GM21786 (cell line): ENCODE results near the gene MIPOL1.
"Not testable (repeated sequence)": the region's sequence is repeated elsewhere in the genome, so short reads cannot be mapped to it uniquely, and the experiment has no call there.

ENCODE experiments used
- ATAC-seq: cut with Tn5 transposase; IDR thresholded peaks from one replicate; pipeline ENCODE4 v1.9.1; 2021; ENCODE audit not compliant: unreplicated experiment

Gene MIPOL1

DNA sequence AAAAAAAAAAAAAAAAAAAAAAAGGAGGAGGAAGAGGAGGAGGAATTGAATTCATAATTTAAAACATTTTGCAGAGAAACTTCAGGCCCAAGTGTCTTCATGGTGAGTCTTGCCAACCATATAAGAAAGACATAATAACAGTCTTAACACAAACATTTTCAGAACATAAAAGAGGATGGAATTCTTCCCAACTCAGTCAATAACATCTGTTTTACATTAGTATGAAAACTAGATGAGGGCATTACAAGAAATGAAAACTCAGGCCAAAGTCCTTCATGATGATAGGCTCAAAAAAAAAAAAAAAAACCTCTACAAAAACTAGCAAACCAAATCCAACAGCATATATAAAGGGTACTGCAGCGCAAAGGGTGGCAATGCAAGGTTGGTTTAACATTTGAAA, 245.7 kb downstream of the MIPOL1 start:
- no peak for ATAC-seq

DNA sequence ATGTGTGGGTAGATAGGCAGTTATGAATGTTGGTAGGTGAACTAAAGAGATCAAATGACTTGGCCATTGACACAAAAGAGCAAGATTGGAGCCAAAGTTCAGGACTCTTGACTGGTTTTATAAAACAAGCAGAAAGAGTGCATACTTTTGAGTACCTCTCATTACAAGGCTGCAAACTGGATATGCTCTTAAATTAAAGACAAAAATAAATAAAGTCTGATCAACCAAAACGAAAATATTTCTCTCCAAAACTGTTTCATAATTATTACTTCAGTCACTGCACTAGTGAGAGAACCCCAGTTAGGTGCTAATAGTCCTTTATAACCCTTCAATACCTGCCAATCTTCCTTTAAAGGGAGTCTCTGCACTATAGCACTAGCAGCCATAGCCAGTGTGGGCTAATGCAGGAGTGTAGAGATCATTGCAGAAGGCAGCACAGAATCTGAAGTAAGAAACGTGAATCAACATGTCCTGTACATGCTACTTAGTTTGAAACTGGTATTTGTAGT, 250.2 kb downstream of the MIPOL1 start:
- no peak for ATAC-seq

DNA sequence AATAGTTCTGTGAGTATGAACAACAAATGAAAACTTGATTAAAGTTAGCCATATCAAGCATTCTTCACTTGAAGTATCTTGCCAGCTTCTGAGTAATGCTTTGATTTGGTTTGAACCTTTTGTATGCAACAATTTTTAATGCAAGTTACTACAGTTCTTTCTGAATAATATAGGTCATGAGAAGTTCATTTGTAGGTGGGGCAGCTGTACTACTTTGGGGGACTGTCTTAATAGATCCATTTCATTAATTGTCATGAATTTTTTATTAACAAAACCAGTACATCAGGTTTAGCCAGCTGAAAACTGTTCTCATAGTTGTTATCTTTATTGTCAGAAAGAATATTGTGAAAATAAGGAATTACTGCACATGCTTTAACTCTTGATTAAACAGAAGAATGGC, 254.6 kb downstream of the MIPOL1 start:
- ATAC-seq, result no peak

DNA sequence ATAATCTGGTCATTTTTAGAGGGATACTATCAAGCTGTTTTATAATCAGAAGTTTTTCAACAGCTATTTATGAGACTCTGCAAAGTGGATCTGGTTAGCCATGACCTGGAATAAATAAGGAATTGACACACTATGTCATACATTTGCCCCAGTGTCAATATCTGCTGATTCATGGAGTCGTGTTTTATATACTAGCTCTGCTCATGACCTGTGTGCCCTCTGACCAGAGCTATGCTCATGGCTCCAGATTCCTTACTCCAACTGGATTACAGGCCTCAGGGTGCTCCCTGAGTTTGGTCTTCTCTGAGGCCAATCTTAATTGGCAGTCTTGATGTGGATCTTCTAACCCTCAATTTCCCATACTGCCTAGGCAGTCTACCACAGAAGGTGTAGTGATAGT, 256.2 kb downstream of the MIPOL1 start:
- no peak for ATAC-seq

DNA sequence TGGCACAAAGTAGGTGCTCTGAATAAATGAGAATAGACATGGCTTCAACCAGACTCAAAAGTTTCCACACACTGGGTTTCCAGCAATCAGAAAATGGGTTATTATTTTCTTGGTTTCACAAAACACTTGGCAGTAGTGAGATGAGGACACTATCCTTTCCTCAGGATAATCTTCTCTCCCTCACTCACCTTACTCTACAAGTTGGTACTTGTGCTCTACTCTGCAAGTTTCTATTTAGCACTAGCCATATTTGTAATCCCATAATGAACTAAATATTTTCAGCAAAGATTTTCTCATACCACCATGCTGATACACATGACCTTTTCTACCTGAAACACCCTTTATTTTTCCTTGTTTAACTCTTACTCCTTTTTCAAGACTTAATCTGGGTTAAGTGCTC, 259.6 kb downstream of the MIPOL1 start:
- no peak for ATAC-seq

DNA sequence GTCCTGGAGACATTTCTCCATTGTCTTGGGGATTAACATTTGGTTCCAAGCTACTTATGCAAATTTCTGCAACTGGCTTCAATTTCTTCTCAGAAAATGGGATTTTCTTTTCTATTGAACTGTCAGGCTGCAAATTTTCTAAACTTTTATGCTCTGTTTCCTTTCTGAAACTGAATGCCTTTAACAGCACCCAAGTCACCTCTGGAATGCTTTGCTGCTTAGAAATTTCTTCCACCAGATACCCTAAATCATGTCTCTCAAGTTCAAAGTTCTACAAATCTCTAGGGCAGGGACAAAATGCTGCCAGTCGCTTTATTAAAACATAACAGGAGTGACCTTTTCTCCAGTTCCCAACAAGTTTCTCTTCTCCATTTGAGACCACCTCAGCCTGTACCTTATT, 264.7 kb downstream of the MIPOL1 start:
- not testable (repeated sequence) for ATAC-seq

DNA sequence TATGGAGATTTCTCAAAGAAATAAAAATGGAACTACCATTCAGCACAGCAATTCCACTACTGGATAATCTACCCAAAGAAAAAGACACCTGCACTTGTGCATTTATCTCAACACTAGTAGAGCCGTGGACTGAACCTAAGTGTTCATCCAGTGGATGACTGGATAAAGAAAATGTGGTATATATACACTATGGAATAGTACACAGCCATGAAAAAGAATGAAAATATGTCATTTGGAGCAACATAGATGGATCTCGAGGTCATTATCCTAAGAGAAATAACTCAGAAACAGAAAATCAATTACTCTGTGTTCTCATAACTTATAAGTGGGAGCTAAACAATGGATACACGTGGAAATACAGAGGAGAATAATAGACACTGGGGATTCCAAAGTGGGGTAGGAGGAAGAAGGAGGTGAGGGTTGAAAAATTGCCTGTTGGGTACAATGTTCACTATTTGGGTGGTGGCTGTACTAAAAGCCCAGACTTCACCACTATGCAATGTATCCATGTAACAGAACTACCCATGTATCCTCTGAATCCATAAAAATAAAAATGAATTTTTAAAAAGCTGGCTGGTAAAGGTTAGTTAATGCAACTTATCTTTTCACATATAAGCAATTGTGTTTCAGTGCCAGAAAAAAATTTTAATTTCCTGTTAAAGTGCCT, 266.6 kb downstream of the MIPOL1 start:
- no peak for ATAC-seq

DNA sequence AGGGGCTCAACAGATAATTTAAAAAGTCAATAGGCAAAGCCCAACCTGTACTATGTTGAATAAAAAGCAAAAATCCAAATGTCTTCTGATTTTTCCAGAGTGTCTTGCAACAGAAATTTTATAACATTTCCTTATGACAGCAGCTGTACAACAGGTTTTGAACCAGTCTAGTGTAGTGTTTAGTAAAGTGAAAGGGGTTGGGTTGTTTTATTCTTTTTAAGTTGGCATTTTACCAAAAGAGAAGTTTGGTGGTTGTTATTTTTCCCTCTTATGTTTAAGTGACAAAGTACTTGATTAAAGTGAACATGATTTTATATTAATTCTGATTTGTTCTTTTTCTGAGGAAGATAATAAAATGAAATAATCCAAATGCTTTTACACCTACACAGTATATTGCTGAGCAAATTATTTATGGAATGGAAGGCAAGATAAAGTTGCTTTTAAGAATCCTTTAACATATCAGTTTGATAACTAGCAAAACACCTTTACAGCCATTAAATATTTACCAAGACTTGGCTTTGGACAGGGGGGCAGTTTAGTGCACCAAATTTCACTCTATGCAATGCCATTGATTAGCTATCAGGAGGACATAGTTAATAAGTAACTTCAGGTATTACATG, 268.4 kb downstream of the MIPOL1 start:
- no peak for ATAC-seq

DNA sequence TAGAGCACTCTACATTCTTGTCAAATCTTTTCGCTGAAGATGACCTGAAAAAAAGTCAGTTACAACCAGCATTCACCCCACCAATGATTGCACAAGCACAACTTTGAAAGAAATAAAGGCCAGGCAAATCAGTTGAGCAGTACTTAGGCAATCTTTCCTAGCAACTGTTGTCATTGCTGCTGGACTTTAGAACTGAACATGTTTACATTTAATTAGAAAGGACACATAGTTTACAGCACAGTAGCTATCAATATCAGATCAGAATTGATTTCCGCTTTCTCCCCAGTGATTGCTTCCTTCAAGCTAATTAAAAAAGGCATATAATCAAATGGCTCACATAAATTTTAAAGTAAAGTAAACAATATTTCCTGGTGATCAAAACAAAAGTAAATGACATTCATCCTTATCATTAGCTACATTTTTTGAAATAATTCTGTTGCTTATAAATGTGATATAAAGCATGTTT, 268.9 kb downstream of the MIPOL1 start:
- no peak for ATAC-seq

DNA sequence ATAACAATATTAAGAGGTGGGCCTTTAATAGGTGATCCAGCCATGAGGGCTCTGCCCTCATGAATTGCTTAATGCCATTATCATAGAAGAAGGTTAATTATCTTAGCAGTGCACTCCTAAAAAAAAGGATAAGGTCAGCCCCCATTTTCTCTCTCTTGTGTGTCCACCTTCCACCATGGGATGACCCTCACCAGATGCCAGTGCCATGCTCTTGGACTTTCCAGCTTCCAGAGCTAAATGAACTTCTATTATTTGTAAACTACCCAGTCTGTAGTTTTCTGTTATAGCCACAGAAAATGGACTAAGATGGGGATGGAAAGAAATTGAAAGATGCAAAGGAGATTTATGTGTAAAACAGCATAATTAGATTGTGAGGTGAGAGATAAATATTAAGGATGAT, 271.9 kb downstream of the MIPOL1 start:
- no peak for ATAC-seq

DNA sequence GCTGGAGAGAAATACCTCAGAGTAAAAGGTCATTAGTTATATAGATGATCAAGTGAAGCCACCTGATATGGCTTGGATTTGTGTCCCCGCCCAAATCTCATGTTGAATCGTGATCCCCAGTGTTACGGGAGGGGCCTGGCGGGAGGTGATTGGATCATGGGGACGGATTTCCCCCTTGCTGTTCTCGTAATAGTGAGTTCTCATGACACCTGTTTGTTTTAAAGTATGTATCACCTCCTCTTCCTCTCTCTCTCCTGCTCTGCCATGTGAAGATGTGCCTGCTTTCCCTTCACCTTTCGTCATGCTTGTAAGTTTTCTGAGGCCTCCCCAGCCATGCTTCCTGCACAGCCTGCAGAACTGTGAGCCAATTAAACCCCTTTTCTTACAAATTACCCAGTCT, 272.5 kb downstream of the MIPOL1 start:
- no peak for ATAC-seq

DNA sequence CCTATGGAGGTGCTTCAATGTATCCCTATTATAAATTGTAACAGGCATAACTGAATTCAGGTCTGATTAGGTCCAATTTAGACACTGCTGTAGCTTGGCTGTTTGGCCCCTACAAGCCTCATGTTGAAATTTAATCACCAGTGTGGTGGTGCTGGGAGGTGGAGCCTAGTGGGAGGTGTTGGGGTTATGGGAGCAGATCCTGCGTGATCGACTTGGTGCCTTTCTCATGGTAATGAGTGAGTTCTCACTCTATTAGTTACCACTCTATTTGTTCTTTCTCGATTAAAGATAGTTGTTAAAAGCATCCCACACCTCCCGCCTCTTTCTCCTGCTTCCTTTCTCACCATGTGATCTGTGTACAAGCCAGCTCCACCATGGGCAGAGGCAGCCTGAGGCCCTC, 275.2 kb downstream of the MIPOL1 start:
- ATAC-seq, result no peak

DNA sequence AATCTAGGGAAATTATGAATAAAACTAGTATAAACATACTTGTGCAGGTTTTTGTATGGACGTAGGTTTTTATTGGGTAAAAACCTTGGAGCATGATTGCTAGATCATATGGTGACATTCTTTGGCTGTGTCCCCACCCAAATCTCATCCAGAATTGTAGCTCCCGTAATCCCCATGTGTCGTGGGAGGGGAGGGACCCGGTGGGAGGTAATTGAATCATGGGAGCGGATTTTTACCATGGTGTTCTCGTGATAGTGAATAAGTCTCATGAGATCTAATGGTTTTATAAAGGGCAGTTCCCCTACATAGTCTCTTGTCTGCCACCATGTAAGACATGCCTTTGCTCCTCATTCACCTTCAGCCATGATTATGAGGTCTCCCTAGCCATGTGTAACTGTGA, 276.5 kb downstream of the MIPOL1 start:
- ATAC-seq, result no peak

DNA sequence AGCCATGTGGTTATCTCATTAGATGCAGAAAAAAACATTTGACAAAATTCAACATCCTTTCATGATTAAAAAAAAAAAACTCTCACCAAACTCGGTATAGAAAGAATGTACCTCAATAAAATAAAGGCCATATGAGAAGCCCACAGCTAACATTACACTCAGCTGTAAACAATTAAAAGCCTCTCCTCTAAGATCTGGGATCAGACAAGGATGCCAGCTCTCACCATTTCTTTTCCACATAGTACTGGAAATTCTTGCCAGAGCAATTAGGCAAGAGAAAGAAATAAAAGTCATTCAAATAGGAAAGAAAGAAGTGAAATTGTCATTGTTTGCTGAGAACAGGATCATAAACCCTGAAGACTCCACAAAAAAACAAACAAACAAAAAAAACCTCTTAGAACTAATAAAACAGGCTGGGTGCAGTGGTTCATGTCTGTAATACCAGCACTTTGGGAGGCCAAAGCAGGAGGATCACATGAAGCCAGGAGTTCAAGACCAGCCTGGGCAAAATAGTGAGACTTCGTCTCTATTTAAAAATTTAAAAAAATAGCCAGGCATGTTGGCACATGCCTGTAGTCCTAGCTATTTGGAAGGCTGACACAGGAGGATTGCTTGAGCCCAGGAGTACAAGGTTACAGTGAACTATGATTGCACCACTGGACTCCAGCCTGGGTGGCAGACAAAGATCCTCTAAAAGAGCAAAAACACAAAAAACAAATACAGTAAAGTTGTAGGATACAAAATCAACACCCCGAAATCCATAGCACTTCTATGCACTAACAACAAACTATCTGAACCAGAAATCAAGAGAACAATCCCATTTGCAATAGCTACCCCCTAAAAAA, 282.9 kb downstream of the MIPOL1 start:
- ATAC-seq, result no peak

DNA sequence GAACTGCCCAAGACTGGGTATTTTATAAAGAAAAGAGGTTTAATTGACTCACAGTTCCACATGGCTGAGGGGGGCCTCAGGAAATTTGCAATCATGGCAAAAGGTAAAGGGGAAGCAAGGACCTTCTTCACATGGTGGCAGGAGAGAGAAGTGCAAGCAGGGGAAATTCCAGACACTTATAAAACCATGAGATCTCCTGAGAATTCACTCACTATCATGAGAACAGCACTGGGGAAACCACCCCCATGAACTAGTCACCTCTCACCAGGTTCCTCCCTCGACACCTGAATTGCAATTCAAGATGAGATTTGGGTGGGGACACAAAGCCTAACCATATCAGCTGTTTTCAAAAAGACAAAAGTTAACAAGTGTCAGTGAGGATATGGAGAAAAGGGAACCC, 284.7 kb downstream of the MIPOL1 start:
- no peak for ATAC-seq

DNA sequence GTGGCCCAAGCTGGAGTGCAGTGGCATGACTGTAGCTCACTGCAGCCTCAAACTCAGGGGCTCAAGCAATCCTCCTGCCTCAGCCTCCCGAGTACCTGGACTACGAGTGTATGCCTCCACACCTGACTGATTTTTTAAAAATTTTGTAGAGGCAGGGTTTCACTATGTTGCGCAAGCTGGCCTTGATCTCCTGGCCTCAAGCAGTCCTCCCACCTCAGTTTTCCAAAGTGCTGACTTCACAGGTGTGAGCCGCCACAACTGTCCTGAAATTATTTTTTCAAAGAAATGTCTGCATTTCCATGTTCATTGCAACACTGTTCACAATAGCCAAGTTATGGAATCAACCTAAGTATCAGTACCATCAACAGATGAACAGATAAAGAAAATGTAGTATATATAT, 285.9 kb downstream of the MIPOL1 start:
- ATAC-seq, result no peak

DNA sequence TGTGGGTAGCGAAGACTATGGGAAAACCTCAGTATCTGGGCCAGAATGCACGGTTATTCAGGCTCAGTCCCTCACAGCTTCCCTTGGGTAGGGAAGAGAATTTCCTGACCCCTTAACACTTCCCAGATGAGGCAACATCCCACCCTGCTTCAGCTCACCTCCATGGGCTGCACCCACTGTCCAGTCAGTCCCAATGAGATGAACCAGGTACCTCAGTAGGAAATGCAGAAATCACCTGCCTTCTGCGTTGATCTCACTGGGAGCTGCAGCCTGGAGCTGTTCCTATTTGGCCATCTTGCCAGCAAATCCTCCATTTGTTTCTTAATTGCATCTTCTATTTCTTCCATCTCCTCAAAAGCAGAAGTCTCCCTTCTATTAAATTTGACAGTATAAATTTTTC, 292.9 kb downstream of the MIPOL1 start:
- ATAC-seq, result no peak

DNA sequence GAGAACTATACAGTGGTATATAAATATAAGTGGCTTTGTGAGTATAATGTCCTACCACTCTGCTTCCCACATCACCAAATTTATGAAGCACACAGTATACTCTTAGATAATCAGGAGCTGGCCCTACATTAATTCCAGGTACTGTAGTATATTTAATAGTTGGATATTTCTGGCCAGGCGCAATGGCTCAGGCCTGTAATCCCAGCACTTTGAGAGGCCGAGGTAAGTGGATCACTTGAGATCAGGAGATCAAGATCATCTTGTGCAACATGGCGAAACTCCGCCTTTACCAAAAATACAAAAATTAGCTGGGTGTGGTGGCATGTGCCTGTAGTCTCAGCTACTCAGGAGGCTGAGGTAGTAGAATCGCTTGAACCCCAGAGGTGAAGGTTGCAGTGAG, 293.3 kb downstream of the MIPOL1 start:
- ATAC-seq, result no peak

DNA sequence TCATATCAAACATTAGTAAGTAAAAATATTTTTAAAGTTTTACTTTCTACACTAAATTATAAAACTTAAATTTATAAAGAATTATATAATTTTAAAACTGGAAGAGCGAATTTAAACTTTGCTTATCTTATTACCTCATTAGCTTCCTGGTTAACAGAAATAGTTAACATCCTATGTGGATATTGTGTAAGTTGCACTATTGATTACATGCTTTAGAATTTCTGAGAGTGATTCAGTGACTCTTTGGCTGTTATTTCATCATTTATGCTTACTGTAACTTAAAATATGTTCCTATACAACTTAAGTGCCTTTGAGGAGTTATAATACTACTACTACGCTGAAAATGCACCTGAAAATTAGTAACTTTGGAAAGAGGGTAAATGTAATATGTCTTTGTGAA, 295.9 kb downstream of the MIPOL1 start:
- ATAC-seq, result no peak

DNA sequence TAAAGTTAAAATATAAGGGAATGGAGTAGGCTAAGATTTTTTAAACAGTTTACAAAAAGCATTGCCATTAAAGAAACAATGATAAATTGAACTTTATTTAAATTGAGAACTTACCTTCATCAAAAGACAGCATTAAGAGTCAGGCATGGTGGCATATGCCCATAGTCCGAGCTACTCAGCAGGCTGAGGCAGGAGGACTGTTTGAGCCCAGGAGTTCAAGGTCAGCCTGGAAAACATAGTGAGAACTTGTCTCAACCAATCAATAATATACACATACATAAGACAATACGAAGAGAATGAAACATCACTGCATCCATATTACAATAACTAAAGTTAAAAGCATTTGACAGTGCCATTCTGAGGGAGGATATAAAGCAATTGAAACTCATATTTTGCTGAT, 299.7 kb downstream of the MIPOL1 start:
- no peak for ATAC-seq

DNA sequence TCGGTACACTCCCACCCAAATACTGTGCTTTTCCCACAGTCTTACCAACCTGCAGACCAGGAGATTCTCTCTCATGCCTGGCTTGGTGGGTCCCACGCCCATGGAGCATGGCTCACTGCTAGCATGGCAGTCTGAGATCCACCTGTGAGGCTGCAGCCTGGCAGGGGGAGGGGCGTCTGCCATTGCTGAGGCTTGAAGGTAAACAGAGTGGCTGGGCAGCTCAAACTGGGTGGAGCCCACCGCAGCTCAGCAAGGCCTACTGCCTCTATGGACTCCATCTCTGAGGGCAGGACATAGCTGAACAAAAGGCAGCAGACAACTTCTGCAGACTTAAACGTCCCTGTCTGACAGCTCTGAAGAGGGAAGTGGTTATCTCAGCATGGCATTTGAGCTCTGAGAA, 304.1 kb downstream of the MIPOL1 start:
- no peak for ATAC-seq

DNA sequence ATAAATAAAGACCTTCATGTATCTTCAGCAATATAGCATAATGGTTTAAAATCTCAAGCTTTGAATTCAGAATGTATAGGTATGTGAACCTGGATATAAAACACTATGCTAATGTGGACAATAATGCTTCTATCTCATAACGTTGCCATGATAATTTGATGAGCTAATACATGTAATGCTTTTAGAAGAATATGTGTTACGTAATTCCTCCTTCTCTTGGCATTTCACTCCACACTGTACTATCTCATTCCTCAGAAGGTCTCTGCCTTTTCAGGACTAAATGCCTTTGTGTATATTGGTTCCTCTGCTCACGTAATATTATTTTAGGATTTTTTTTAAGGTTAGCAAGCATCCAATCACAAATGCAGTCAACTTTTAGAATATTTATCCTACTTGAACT, 310.8 kb downstream of the MIPOL1 start:
- ATAC-seq, result no peak
